SIG-M5 treated with dmso at 0.1 percent for 504 hours (cell line): ENCODE data around the gene WWTR1.

Experiments used
- DNase-seq: peaks from one replicate; lab custom pipeline; 2025; ENCODE audit not compliant: unreplicated experiment; lab: John Stamatoyannopoulos, UW

WWTR1 gene

GRCh38 chr3:149655826-149656574 is 1.8 kb downstream of the WWTR1 start:
- DNase-seq = no peak

GRCh38 chr3:149654188-149654601 is 3.6 kb downstream of the WWTR1 start:
- no peak for DNase-seq

GRCh38 chr3:149653564-149653963 is 4.3 kb downstream of the WWTR1 start:
- no peak for DNase-seq

- DNase-seq = no peak
Measured at GRCh38 chr3:149653136-149653535, 4.7 kb downstream of the WWTR1 start.

- no peak for DNase-seq
Measured at GRCh38 chr3:149650828-149651227, 7.0 kb downstream of the WWTR1 start.

GRCh38 chr3:149648525-149648924 is 9.3 kb downstream of the WWTR1 start:
- DNase-seq = no peak

GRCh38 chr3:149647812-149648211 is 10.0 kb downstream of the WWTR1 start:
- no peak for DNase-seq

GRCh38 chr3:149647285-149647684 is 10.5 kb downstream of the WWTR1 start:
- DNase-seq = no peak

GRCh38 chr3:149646181-149646766 is 11.6 kb downstream of the WWTR1 start:
- DNase-seq = no peak

GRCh38 chr3:149643963-149644362 is 13.9 kb downstream of the WWTR1 start:
- DNase-seq = no peak

GRCh38 chr3:149643482-149643798 is 14.4 kb downstream of the WWTR1 start:
- no peak for DNase-seq

GRCh38 chr3:149640976-149641728 is 16.7 kb downstream of the WWTR1 start:
- DNase-seq = no peak

GRCh38 chr3:149639093-149639486 is 18.7 kb downstream of the WWTR1 start:
- DNase-seq = no peak

GRCh38 chr3:149638228-149639092 is 19.4 kb downstream of the WWTR1 start:
- DNase-seq = no peak

- DNase-seq = no peak
Measured at GRCh38 chr3:149635396-149635795, 22.4 kb downstream of the WWTR1 start.

- DNase-seq = no peak
Measured at GRCh38 chr3:149634573-149634972, 23.3 kb downstream of the WWTR1 start.

- DNase-seq = no peak
Measured at GRCh38 chr3:149634072-149634471, 23.8 kb downstream of the WWTR1 start.

GRCh38 chr3:149632225-149632624 is 25.6 kb downstream of the WWTR1 start:
- DNase-seq = no peak

GRCh38 chr3:149630806-149631205 is 27.0 kb downstream of the WWTR1 start:
- no peak for DNase-seq

GRCh38 chr3:149628957-149629670 is 28.7 kb downstream of the WWTR1 start:
- DNase-seq = no peak

GRCh38 chr3:149626671-149627070 is 31.2 kb downstream of the WWTR1 start:
- DNase-seq = no peak
